ELR (cell line): ENCODE data around the gene RHEBL1.
"Not testable (repeated sequence)": the region's sequence is repeated elsewhere in the genome, so short reads cannot be mapped to it uniquely, and the experiment has no call there.

Experiments
- DNase-seq: peaks from one replicate; pipeline ENCODE4 v3.0.0-alpha.2; 2015; ENCODE audit warnings: low read depth

RHEBL1 gene

GRCh38 chr12:49089821-49090773 lies 20.3 kb upstream of the RHEBL1 start:
- peak; percentile 67 for DNase-seq

GRCh38 chr12:49088932-49089330 lies 19.2 kb upstream of the RHEBL1 start:
- DNase-seq = no peak

- DNase-seq = peak; percentile 93
Measured at GRCh38 chr12:49088150-49088931, 18.6 kb upstream of the RHEBL1 start.

GRCh38 chr12:49086116-49086515 lies 16.3 kb upstream of the RHEBL1 start:
- DNase-seq = no peak

GRCh38 chr12:49084438-49084837 lies 14.7 kb upstream of the RHEBL1 start:
- DNase-seq = no peak

GRCh38 chr12:49079793-49080192 lies 10.0 kb upstream of the RHEBL1 start:
- no peak for DNase-seq

GRCh38 chr12:49070971-49071370 lies 1.2 kb upstream of the RHEBL1 start:
- DNase-seq = no peak

- DNase-seq = peak; percentile 34
Measured at GRCh38 chr12:49068879-49069506, 786 bp downstream of the RHEBL1 start.

- no peak for DNase-seq
Measured at GRCh38 chr12:49066120-49066519, 3.7 kb downstream of the RHEBL1 start.

GRCh38 chr12:49064767-49065152 lies 5.0 kb downstream of the RHEBL1 start:
- DNase-seq = no peak

- DNase-seq = not testable (repeated sequence)
Measured at GRCh38 chr12:49061916-49062315, 7.9 kb downstream of the RHEBL1 start.

GRCh38 chr12:49061157-49061650 lies 8.6 kb downstream of the RHEBL1 start:
- DNase-seq = peak; percentile 22

- DNase-seq = peak; percentile 98
Measured at GRCh38 chr12:49060237-49061156, 9.3 kb downstream of the RHEBL1 start, which contains the start of gene KMT2D. KMT2D (minus strand) TSS chr12:49060794; CDS start chr12:49055324, 5,470 bp downstream.

GRCh38 chr12:49059299-49060171 lies 10.2 kb downstream of the RHEBL1 start:
- peak; percentile 41 for DNase-seq

- peak; percentile 28 for DNase-seq
Measured at GRCh38 chr12:49059045-49059298, 10.8 kb downstream of the RHEBL1 start.

- DNase-seq = peak; percentile 20
Measured at GRCh38 chr12:49058366-49059044, 11.3 kb downstream of the RHEBL1 start.

- DNase-seq = no peak
Measured at GRCh38 chr12:49057888-49058287, 11.9 kb downstream of the RHEBL1 start.

GRCh38 chr12:49055978-49056754 lies 13.6 kb downstream of the RHEBL1 start:
- peak; percentile 85 for DNase-seq

GRCh38 chr12:49055092-49055491 lies 14.7 kb downstream of the RHEBL1 start:
- DNase-seq = no peak
